ENCODE measurements around the gene POLR3H. TPM values are rescaled to one million over a fixed set of nuclear protein-coding genes. Genes with fewer than 3 reads are reported as not detected.

The POLR3H gene
- polyA plus RNA-seq, 1 donor, result 30.5 TPM

DNA sequence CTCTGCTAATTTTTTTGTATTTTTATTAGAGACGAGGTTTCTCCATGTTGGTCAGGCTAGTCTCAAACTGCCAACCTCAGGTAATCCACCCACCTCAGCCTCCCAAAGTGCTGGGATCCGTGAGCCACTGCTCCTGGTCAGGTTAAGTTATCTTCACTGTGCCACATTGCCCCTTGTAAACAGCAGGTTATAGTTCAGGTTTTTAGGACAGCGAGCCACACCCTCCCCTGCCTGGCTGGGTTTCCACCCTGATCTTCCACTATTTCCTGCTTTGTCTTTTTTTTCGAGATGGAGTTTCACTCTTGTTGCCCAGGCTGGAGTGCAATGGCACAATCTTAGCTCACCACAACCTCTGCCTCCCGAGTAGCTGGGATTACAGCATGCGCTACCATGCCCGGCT, 59.2 kb downstream of the POLR3H start:
- DNase-seq, result no peak

DNA sequence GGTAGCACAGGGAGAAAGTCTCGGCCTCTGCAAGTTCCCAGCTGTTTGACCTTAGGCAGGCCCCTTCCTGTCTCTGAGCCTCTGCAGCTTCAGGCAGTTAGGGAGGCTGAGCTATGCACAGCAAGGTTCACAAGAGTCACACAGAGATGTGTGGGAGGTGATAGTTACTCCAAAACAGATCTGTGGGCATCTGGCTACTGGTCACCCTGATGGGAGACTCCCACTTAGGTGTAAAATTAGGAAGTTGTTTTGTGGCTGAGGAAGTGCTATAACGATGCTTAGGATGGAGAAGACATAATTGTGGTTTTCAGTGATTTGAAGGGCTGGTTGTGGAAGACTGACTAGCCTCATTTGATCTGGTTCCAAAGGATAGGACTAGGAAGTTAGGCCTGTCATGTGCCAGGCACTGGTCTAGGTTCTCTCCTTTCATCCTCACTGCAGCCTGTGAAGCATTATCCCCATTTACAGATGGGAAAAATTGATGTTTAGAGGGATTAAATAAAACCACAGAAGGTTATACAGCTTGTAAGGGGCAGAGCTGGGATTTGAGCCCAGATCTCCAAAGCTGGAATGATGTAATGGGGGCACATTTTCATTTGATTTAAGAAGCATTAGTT, 61.8 kb downstream of the POLR3H start:
- DNase-seq, result no peak

DNA sequence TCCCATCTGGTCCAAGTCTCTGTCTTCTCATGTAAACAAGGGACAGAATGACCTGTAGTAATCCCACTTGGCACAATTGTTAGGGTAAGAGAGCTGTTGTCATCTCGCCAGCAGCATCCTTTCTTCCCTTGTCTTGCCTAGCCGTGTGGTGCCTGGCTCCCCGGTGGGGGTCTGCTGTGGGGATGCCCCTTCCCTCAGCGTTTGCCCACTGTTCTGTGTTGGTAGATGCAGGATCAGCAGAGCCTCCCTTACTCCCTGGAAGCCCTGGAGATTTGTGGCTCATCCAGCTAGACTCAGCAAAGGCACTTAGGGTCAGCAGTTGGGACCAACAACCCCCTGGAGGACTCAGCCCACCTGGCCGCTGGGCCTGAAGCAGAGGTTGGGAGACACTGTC, 62.3 kb downstream of the POLR3H start:
- DNase-seq, result no peak

DNA sequence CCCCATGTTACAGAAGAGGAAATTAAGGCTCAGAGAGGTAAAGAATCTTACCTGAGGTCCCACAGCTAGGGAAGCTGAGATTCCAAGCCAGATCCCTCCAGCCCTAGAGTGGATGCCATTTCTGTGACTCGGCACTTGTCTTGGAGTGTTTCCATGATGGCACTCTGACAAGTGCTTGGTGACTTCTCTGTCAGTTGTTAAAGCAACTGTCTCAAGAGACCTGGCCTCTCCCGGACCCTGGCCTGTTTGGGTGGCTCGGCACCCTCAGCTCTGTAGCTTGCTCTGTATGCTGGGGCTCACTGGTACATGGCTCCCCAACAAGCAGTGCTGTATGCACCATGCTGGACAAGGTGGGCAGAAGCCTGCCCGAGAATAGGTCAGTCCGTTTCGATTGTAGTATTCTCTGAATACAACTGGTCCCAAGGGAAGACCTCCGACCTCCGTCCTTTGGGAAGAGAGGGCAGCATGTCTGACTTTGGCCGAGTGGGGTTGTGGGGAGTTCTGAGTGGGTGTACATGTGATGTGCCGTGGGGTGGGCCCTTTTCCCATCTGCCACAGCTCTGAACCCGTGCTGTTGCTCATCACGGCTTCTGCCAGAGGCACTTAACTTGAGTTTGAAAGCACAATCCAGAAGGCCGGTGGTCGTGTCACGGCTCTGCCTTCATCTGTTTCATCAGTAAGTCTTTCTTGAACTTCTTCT, 63.0 kb downstream of the POLR3H start:
- DNase-seq, result no peak

DNA sequence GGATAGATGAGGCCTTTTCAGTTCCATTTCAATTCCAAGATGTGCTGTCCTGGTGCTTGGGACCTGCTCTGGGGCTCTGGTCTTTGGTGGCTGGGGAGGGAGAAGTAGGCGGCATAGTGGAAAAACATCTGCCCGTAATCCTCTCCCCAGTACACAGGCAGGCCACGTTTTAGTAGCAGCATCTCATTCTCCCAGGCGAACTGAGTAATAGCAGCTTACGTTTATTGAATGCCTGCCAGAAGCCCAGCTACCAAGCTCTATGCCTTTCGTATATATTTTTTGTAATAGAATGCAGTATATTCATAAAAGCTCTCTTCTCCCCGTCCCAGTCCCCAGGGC, 63.9 kb downstream of the POLR3H start:
- DNase-seq, result no peak

DNA sequence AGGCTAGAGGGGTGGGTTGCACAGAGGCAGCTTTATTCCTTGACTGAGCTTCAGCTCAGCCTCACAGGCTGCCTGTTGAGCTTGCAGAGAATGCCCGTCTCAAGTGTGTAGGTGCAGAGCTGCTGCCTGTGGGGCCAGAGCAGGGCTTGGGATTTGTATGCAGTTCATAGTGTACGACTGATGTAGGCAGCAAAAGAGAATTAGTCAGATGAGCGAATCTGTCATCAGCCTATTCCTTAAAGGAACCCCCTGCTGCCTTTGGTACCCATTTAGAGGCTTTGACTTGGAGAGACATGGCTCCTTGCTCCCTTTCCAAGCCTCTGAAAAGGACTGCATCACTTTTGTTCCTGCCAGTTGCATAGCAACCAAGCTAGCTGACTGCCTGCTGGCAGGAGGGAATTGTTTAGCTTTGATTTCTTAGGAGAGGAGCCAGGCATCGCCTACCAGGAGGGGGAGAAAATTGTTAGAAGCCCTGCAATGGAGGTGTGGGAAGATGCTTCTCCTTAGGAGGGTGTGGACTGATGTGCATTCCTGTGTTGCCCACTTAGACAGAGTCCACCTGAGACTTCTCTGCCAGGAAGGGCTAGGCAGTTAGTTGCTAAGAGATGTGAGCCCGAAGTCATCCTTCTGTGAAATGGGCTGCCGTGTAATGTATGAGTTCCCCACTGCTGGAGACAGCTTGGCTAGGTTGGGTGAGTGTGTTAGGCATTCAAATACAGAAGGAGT, 64.4 kb downstream of the POLR3H start:
- DNase-seq, result no peak

DNA sequence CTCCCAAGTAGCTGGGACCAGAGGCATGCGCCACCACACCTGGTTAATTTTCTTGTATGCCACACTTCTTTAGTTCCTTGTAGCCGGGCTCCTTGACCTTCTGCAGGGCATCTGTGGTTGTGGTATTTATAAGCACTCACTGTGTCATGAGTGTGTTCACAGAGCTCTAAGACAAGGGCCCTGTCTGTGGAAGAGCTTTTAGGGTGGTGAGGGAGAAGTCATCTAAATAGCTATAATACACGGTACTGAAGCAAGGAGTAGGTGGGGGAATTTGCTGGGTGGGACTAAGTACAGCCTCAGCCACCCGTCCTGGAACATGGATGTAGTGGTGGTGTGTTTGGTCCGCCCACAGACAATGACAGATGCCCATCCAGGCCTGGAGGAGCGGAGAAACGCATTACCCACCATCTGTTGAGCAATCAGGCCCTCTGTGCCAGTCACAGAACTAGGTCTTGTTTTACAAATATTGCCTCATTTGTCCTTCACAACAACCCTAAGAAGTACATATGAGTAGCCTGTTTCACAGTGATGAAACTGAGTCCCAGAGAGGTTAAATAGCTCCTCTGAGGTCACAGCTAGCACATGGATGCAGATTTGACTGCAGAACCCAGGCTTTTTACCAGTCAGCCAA, 65.3 kb downstream of the POLR3H start:
- no peak for DNase-seq

DNA sequence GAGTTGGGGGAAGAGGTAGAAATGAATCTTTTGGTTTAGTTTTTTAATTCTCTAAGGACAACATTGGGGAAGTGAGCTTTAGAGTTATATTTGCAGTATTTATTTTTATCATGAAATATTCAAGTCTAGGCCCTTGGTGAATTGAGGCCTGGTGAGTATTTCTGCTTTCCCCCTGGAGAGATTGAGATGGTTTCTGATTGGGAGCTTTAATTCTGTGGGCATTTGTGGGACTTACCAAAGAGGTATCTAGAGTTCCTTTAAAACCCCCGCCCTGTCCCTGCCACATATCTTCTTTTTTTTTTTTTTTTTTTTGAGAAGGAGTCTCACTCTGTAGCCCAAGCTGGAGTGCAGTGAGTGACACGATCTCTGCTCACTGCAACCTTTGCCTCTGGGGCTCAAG, 65.8 kb downstream of the POLR3H start:
- DNase-seq, result no peak

Other genes with a start within 250 kb of the POLR3H start
- gene ZC3H7B, start 242.9 kb downstream of the POLR3H start, polyA plus RNA-seq (ENCODE audit: insufficient read length), result 80.3 TPM
- gene TEF, start 162.5 kb downstream of the POLR3H start, polyA plus RNA-seq (ENCODE audit: insufficient read length), result 16.3 TPM
- gene TOB2, start 97.7 kb downstream of the POLR3H start, polyA plus RNA-seq (ENCODE audit: insufficient read length), result 48.6 TPM
- 46.5 TPM for gene PHF5A, start 75.8 kb downstream of the POLR3H start, polyA plus RNA-seq (ENCODE audit: insufficient read length)
- gene ACO2, start 75.4 kb downstream of the POLR3H start, polyA plus RNA-seq (ENCODE audit: insufficient read length), result 121 TPM
- gene CSDC2, start 16.5 kb upstream of the POLR3H start, polyA plus RNA-seq (ENCODE audit: insufficient read length), result 4.9 TPM
- 49.1 TPM for gene PMM1, start 45.4 kb upstream of the POLR3H start, polyA plus RNA-seq (ENCODE audit: insufficient read length)
- 31.3 TPM for gene DESI1, start 76.6 kb upstream of the POLR3H start, polyA plus RNA-seq (ENCODE audit: insufficient read length)
- 369 TPM for gene XRCC6, start 76.8 kb upstream of the POLR3H start, polyA plus RNA-seq (ENCODE audit: insufficient read length)
- gene SNU13, start 144.4 kb upstream of the POLR3H start, polyA plus RNA-seq (ENCODE audit: insufficient read length), result 117 TPM
- 4.6 TPM for gene MEI1, start 155.0 kb upstream of the POLR3H start, polyA plus RNA-seq (ENCODE audit: insufficient read length)